ENCODE data around the gene PEAK1.

The PEAK1 gene, protein sequence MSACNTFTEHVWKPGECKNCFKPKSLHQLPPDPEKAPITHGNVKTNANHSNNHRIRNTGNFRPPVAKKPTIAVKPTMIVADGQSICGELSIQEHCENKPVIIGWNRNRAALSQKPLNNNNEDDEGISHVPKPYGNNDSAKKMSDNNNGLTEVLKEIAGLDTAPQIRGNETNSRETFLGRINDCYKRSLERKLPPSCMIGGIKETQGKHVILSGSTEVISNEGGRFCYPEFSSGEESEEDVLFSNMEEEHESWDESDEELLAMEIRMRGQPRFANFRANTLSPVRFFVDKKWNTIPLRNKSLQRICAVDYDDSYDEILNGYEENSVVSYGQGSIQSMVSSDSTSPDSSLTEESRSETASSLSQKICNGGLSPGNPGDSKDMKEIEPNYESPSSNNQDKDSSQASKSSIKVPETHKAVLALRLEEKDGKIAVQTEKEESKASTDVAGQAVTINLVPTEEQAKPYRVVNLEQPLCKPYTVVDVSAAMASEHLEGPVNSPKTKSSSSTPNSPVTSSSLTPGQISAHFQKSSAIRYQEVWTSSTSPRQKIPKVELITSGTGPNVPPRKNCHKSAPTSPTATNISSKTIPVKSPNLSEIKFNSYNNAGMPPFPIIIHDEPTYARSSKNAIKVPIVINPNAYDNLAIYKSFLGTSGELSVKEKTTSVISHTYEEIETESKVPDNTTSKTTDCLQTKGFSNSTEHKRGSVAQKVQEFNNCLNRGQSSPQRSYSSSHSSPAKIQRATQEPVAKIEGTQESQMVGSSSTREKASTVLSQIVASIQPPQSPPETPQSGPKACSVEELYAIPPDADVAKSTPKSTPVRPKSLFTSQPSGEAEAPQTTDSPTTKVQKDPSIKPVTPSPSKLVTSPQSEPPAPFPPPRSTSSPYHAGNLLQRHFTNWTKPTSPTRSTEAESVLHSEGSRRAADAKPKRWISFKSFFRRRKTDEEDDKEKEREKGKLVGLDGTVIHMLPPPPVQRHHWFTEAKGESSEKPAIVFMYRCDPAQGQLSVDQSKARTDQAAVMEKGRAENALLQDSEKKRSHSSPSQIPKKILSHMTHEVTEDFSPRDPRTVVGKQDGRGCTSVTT (N-terminal part only)

DNA sequence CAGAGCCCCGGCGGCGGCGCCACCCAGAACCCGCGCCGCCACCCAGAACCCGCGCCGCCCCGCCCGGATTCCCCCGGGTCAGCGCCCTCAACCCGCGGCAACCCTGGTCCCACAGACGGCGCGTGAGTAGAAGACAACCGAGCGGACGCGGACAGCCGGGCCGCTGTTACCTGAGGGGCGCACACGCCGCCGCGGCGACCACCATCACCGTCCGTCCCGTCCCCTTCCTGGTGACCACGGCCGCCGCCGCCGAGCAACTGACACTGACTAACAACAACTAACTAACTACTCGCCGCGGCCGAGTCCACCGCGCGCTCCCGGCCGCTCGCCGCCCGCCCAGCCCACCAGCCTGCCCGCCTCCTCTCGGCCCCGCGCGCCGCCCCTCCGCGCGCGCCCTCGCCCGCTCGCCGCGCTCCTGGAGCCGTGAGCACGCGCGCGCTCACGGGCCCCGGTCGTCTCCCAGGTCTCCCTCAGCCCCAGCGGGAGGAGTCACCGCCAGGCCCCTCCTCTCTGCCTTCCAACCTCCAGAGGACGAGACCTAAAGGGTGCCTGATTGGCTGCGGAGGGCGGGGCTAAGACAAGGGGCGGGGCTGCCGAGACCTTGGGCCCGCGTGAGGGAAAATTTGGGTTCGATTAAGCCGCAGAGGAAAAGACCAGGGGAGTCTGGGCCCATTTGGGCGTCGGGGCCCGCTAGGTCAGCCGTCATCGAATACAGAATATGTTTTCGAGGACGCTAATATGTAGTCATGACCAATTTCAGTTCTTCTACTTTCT is at the start of gene PEAK1:
TSS of gene PEAK1 (minus strand) at position 269 of the 774 bp plus-strand sequence. CDS start 238,178 bp downstream, outside the sequence.
- DNase-seq: peak; percentile 100

DNA sequence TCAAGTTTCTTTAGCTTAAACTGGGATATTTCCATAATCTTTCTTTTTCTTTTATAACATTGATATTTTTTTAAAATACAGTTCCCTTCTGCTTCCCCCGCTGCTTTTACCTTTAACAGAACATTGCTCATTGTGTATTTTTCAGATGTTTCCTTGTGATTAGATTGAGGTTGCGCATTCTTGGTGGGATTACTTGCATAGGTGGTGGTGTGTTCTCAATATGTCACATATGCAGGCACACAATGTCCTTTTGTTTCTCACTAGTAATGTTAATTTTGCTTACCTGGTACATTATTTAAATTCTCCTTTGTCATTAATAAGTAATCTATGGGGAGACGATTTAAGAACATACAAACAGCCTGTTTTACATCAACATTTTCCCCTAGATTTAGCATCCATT is 49.0 kb upstream of the PEAK1 start:
- no peak for DNase-seq

DNA sequence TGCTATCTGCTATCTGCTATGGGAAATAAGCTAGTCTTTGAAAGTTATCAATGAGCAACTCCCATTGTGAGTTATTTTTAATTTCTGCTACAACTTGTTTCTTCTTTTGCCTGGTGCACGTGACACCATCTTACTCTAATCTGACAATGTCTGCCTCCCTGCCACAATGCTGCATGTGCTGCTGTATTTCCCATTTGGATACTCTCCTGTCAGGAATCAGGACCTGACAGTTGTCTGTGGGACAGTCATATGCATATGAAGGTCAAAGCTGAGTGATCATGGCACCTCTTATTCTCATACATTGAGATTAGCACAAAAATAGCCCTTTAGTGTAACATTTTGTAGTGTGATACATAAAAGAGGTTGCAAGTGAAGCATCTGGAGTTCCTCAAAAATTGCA is 46.6 kb upstream of the PEAK1 start:
- DNase-seq: no peak

DNA sequence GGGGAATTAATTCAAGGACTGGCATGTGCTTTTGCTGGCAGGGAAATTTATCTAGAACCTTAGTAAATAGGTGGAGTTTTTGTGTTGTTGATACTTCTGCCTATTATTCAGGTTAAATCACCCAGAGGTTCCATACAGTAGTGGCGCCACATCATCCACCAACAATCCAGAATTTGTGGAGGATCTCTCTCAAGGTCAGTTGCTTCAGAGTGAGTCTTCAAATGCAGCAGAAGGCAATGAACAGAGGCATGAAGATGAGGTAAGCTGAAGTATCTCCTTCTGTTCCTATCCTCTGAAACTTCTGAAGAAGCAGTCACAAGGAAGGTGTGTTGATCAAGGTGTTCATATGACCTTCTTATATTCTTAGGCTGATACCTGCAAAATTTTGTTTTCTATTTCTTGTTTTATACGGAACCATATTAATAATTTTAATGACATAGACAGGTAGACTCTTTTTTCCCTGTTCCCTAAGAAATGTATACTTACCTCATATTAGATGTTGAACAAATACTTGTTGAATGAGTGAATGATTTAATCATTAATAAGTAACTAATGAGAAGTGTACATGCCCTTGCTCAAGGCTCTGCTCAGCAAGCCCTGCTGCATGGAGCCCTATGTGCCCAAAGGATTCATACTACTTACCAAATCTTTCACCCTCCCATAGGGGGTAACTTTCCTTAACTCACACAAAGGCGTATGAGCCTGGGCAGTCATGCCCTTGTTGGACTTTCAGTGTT is 44.4 kb upstream of the PEAK1 start:
- no peak for DNase-seq

DNA sequence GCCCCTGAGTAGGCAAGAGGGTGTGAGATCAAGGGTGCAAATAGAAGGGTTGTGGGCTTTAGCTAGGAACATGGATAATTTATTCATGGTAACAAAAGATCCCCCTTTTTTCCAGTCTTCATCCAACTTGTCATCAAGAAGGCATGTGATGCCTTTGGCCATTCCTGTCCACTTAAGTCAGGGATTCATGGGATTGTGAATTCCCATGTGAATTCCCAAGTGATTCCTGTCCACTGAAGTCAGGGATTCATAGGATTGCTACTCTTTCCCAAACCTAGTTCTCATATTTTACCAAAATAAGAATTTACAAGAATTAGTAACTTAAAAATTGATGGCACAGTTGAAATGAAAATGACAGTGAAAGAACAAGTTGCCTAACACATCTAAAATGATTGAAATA is 41.6 kb upstream of the PEAK1 start:
- DNase-seq: no peak

DNA sequence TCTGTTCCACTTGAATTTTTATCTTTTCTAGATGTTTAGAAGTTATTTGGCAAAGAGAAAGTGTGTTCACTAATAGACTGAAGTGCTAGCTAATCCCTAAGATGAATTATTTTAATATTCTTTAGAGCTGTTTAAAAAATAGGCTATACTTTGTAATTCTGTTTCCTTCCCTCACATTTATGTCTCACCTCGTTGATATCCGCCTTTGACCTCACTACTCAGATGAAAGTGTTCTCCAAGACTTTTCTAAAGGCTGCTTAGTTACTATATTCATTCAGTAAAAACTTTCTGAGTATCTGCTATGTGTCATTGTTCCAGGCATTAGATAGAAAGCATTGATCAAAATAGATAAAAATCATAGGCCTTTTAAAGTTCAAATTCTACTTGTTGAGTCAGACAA is 39.1 kb upstream of the PEAK1 start:
- DNase-seq: no peak

DNA sequence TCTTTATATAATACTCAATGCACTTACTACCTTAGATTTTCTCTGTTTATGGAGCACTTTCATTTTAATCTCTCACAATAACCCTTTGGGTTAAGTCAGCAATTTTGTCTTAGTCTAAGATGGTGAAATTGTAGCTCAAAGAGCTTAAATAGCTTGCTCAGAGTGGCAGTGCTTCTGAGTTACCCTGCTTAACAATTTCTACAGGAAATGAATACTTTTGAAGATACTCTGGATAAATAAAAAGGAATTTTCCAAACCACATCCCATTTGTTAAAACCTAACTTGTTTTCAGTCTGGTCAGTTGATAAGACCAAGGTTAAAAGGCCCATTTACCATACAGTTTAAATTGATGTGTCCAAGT is 38.0 kb upstream of the PEAK1 start:
- DNase-seq: peak; percentile 50

DNA sequence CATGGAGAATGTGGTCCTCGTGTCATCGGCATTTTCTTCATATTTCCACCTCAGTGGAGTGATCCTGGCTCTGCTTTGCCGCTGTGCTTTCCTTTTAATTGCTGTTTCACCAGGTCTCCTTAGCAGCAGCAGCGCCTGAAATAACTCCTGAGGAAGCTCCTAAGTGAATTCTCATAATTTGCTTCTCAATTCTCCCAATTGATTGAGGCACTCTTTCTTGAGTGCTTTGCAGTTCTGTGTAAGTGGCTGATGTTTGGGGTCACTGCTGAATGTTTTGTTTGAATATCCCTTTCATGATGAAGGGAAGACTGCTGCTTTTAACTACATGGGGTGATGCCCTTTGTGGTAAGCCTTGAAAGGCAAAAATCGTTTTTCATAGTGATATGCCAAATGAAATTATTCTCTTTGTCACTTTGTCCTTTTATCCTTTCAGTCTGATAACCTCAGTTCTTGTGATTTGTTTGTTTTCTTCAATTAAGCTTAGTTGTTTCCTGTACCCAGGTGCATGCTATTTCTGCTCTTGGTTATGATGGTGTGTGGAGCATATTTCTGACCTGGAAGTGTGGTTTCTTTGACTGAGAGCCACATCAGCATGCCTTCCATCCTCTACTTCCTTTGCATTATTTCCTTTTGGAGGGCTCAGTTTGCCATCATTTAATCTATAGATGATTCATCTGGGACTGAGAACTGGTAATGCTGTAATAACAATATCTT is 37.4 kb upstream of the PEAK1 start:
- DNase-seq: peak; percentile 73

DNA sequence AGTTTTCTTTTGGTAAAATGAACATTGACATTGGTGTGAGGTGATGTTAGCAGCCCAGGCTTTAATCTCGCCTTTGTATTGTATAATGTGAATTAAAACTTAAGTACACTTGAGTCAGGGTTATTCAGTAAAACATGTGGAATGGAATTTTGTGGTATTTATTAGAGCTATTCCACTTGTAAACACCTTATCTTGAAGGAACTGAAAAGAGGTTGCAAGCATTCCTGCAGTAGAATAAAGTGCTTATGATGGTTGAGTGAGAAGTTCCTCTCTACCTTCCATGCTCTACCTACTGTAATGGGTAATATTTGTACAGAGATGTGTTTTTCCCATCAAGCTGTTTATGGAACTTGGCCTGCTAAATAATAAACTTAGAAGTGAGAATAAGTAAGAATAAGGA is 36.8 kb upstream of the PEAK1 start:
- no peak for DNase-seq

DNA sequence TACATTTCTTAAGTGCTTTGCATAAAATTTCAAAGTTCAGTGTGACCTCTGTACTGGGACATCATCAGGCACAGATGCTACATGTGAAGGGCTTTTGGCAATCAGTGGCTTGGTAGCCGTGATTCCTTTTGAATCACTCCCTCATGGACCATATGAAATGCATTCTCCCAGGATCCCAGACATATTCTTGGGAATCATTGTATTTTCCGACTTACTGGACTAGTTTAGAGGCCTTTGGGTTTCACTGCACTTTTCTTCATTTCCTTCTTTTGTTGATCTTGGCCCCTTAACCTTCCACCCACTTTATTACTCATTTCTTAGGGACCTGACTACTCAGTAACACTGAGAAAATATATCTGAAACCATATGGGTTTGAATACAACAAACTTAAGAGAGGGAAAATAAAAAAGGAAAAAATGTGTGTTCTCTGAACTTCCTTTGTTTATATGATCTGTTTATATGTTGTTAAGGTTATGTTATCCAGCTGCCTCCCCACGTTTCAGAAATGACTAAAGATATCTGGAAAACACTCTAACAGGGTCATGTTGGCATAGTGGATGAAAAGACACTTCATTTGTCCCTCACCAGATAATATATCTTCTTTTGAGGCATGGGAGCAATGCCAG is 35.9 kb upstream of the PEAK1 start:
- DNase-seq: no peak

DNA sequence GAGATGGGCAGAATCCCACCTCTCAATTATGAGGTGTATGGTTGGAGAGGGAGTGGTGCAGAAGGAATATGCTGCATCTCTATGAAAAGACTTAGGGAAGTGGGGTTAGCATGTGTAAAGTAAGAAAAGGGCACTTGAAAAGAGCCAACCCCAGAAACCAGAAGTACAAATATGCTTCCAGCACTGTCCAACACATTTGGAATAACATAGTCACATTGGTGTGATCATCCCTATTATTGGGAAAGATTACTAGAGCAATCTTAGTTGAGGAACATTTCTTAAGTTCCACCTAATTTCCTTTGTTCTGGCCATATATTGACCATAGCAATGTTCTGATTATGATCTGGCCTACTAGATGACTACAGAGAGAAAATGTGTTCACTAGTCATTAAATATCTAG is 35.0 kb upstream of the PEAK1 start:
- DNase-seq: no peak

DNA sequence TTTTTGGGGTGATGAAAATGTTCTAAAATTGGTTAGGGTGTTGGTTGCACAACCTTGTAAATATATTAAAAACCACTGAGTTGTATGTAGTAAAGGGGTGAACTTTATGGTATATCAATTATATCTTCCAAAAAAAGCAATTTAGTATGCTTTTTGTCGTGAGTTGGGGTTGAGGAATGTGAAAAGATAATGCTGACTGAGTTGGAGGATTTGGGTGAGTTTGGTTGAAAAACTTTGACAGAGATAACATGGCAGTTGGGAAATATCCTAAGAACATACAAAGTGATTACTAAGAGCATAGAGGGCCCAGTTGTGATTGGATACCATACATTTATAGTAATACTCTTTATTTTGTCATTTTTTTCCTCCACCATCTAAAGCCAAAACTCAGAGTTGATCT is 34.4 kb upstream of the PEAK1 start:
- no peak for DNase-seq

DNA sequence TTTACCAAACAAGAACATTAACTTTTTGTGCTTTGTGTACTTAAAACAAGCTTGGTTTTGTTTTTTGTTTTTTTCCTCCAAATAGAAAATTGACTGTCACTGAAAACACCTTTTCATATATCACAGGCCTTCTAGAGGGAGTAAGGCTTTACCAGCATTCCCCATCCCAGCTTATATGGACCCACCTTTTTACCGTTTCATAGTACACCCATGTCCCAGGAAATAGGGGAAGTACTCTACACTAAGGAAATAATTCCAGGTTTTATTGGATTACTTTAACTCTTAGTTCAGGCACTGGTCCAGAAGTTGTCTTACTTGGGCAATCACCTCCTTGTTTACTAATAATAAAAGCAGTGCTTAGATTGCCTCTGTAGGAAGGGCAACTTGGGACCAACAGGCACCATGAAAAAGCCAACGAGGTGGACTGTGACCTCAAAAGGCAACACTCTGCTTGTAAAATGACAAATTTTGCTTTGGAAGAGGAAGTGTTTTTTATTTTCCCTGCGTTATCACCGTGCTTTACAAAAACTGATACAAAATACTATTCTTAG is 27.0 kb upstream of the PEAK1 start:
- no peak for DNase-seq

DNA sequence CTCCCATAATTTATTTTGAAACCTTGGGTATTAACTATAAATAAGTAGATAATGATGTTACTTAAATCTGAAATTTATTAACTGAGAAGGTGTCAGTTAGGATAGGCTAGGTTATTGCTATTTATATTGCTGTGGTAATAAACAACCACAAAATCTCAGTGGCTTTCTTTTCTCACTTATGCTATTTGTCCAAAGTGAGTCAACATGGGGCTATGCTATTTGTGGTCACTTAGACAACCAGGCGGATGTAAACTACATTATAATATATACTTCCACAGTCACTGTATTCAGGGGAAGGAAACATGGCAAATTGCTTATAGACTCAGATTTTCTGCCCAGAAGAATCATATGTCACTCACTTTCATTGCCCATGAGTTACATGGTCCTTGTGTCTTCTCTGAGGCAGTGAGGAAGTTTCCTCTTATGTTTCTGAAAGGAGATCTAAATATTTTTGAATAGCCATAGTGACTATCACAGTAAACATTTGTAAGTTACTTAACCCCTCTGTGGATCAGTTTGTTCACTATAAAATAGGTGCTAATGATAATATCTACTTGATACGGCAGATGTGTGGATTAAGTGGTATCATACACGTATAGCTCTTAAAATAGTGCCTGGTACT is 20.6 kb upstream of the PEAK1 start:
- no peak for DNase-seq

DNA sequence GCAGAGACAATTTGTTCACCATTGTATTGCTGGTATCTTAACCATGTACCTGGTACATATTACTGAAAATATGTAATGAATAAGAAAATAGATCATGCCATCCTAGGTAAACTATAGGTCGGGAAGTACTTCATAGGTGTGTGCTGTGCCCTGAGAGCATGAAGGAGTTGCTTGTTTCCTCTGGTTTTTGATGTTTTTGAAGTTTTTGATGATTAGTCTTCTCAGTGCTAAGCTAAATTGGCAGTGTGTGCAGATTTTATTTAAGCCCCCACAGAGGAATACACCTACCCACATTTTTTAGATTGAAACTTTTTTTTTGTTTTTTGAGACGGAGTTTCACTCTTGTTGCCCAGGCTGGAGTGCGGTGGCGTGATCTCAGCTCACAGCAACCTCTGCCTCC is 17.4 kb upstream of the PEAK1 start:
- no peak for DNase-seq

DNA sequence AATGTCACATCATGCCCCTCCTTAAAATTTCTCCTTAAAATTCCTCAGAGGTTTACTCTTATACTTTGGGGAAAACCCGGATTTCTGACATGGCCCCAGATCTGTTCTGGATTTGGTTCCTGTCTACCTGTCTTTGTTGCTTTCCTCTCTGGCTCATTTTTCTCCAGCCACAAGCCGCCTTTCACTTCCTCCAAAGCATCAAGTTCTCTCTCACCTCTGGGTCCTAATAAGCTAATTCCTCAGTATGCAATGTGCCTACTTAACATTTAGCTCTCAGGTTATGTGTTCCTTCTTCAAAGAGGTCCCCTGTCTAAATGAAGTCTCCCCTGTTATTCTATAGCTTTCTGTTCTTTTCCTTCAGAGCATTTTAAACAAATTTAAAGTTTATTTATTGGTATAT is 16.9 kb upstream of the PEAK1 start:
- DNase-seq: peak; percentile 31

DNA sequence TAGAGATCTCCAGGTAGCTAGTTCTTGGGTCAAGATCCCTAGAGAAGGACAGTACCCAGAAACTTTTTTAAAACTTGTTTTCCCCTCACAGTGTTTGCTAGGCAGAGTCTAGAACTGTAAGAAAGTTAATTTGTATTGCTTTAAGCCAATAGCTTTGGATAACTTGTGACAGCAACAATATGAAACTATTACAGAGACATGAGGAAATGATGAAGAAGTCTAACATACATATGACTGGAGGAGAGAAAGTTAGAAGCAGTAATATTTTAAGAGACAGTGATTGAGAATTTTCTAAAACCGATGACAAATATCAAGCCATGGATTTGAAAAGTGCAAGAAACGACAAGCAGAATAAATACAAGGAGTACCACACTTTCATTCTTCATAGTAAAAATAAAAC is 10.7 kb upstream of the PEAK1 start:
- DNase-seq: no peak

DNA sequence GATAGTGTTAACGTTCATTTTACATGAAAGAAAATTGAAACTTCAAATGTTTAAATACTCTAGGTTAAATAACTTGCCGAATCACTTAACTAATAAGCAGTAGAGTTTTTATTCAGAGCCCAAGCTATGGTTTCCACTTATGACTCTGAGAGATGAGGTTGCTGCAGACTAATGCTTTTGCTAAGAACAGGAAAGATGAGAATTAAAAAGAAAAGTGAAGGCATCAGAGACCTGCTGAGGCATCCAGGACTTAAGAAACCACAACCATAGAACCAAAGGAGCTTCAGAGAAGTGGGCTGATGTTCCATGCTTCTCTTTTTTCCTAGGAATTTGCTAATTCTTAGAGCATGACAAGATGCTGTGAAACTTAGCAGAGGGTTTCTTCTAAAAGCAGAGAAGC is 10.3 kb upstream of the PEAK1 start:
- DNase-seq: no peak

DNA sequence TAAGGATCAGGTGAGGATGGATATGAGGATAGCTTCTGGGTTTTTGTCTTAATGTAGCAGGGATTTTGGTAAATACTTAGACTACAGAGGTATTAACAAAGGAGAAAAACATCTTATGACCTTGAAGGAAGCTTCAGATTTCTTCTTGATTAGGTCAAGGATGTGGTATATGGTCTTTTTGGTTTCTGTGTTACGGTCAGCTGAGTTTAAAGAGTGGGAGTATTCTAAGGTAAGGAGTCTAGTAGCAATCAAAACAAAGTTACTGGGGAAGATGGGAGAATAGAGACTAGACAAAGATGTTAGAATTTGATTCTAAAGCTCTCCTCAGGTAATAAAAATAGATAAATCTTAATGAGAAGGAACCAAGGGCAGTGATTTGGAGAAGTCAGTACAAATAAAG is 7.0 kb upstream of the PEAK1 start:
- no peak for DNase-seq

DNA sequence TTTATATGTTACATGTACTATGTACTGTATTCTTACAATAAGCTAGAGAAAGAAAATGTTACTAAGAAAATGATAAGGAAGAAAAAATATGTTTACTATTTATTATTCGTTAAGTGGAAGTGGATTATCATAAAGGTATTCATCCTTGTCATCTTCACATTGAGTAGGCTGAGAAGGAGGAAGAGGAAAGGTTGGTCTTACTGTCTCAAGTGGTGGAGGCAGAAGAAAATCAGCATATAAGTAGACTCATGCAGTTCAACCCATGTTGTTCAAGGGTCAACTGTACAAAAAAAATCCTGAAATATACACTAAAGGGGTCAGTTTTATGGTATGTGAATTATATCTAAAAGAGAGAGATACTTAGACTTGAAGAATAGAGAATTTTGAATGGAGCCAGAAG is 6.5 kb upstream of the PEAK1 start:
- DNase-seq: no peak

Measured in RPMI8226 (cell line).